RWPE2 (cell line): ENCODE results near the gene PPP1R14C.
"Not testable (repeated sequence)": the region's sequence is repeated elsewhere in the genome, so short reads cannot be mapped to it uniquely, and the experiment has no call there.

ENCODE experiments used
- ATAC-seq: fragments of 200-7000 bp; cut with Tn5 transposase; 3 replicates; pipeline ENCODE4 v1.9.1; 2021; ENCODE audit warnings: low read depth
- DNase-seq: peaks from one replicate; pipeline ENCODE4 v3.0.0-alpha.2; 2020; ENCODE audit warnings: low spot score
- H3K27ac ChIP-seq: fragments of 450-650 bp; 2 replicates; pipeline ENCODE4 v1.5.1; 2017; ENCODE audit warnings: mild to moderate bottlenecking; ENCODE audit not compliant: poor library complexity, severe bottlenecking
- H3K27me3 ChIP-seq: fragments of 250-450 bp; sonication (Bioruptor Pico); 2 replicates; pipeline ENCODE4 v1.5.1; 2021; ENCODE audit warnings: mild to moderate bottlenecking, moderate library complexity; ENCODE audit not compliant: insufficient read depth, poor library complexity, severe bottlenecking
- H3K36me3 ChIP-seq: fragments of 250-450 bp; sonication (Bioruptor Pico); 2 replicates; pipeline ENCODE4 v1.5.1; 2020; ENCODE audit warnings: low read depth, mild to moderate bottlenecking, moderate library complexity
- H3K4me1 ChIP-seq: fragments of 250-450 bp; sonication (Bioruptor Pico); 2 replicates; pipeline ENCODE4 v1.5.1; 2021; ENCODE audit warnings: mild to moderate bottlenecking, moderate library complexity; ENCODE audit not compliant: insufficient read depth, poor library complexity, severe bottlenecking
- H3K4me3 ChIP-seq: fragments of 250-450 bp; sonication (Bioruptor Pico); 2 replicates; pipeline ENCODE4 v1.5.1; 2021; ENCODE audit warnings: mild to moderate bottlenecking, moderate library complexity; ENCODE audit not compliant: severe bottlenecking
- H3K9me3 ChIP-seq: fragments of 250-450 bp; sonication (Bioruptor Pico); 2 replicates; pipeline ENCODE4 v1.5.1; 2021; ENCODE audit warnings: mild to moderate bottlenecking, moderate library complexity; ENCODE audit not compliant: severe bottlenecking
- TF ChIP-seq, protein P1 (sequence below): fragments of 450-650 bp; IDR thresholded peaks from one replicate; pipeline ENCODE4 v1.5.1; 2017; ENCODE audit warnings: mild to moderate bottlenecking, moderate library complexity; ENCODE audit not compliant: poor library complexity, severe bottlenecking

The PPP1R14C gene

DNA sequence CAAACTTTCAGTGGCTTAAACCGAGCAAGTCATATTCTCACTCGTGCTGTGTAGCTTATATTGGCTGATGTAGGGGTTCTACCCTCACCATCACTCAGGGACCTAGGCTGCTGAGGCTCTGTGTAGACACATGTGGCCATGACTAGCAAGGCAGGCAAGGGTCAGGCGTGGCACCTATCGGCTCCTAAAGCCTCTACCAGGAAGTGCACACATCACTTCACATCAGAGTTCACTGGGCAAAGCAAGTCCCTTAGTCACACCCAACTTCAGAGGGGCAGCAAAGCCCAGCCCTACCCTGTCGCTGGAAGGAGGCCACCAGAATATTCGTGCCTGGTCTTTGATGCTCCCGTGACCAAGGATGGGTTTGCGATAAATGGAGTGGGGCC is 42.9 kb downstream of the PPP1R14C start:
- ATAC-seq (no peak), DNase-seq (no peak)
- TF ChIP-seq, protein P1, sequence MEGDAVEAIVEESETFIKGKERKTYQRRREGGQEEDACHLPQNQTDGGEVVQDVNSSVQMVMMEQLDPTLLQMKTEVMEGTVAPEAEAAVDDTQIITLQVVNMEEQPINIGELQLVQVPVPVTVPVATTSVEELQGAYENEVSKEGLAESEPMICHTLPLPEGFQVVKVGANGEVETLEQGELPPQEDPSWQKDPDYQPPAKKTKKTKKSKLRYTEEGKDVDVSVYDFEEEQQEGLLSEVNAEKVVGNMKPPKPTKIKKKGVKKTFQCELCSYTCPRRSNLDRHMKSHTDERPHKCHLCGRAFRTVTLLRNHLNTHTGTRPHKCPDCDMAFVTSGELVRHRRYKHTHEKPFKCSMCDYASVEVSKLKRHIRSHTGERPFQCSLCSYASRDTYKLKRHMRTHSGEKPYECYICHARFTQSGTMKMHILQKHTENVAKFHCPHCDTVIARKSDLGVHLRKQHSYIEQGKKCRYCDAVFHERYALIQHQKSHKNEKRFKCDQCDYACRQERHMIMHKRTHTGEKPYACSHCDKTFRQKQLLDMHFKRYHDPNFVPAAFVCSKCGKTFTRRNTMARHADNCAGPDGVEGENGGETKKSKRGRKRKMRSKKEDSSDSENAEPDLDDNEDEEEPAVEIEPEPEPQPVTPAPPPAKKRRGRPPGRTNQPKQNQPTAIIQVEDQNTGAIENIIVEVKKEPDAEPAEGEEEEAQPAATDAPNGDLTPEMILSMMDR: no peak
- Histone ChIP-seq H3K27me3 (no peaks in the 10 kb centered on the region), H3K9me3 (no peaks in the 10 kb centered on the region), H3K4me3 (no peak overlapping the region), H3K27ac (no peak overlapping the region), H3K36me3 (no peaks in the 10 kb centered on the region; the same call in 1 of the 2 replicates), H3K4me1 (peaks cover 26% of the 10 kb centered on the region)

DNA sequence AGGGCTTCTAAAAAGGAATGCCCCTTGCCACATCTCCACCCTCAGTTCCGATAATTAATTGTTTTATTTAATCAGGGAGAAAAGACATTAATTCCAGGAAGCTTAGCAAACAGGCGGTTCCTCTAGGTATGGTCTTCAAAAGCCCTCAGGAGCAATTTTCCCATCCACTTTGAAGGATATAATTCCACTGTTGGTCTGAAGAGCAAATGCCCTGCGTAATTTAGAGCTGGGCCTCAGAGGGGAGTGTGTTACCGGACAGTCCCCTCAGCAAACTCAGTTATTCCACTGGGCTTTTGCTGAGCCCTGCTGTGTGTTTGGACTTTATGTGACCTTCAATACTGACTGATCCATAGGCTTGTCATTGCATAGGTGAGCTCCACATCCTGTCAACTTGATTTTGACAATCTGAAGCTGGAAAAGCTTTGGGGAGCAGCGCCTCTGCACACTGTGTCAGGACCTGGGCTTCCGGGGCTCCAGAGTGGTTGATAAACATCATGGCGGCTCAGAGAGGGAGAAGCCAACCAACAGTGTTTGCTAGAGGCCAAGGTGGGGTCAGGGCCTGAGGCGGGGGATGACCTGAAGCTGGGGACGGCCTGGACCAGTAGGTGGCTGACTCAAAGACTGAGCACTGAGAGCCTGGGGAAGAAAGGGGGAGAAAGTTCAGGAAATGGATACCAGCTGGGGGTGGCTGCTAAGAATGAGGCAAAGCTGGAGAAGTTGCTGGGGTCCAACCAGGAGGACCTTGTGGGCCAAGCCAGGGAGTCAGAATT is 43.5 kb downstream of the PPP1R14C start:
- H3K27me3 ChIP-seq: no peaks in the 10 kb centered on the region
- H3K4me3 ChIP-seq: no peak overlapping the region
- no peaks in the 10 kb centered on the region; the same call in 1 of the 2 replicates for H3K36me3 ChIP-seq
- peaks cover 32% of the 10 kb centered on the region for H3K4me1 ChIP-seq
- no peaks in the 10 kb centered on the region for H3K9me3 ChIP-seq
- TF ChIP-seq, protein P1: no peak
- no peak overlapping the region for H3K27ac ChIP-seq
- DNase-seq (no peak), ATAC-seq (no peak)

GRCh38 chr6:150187433-150187832 is 44.6 kb downstream of the PPP1R14C start:
- peak overlapping the region; percentile 22 for H3K27ac ChIP-seq
- not testable (repeated sequence) for H3K9me3 ChIP-seq, H3K27me3 ChIP-seq, H3K4me3 ChIP-seq, H3K36me3 ChIP-seq, ATAC-seq, DNase-seq
- H3K4me1 ChIP-seq: peaks cover 43% of the 10 kb centered on the region

GRCh38 chr6:150189122-150189521 is 46.3 kb downstream of the PPP1R14C start:
- no peak for DNase-seq
- no peaks in the 10 kb centered on the region for H3K27me3 ChIP-seq

GRCh38 chr6:150191809-150192208 is 49.0 kb downstream of the PPP1R14C start:
- Histone ChIP-seq H3K4me3 (no peak overlapping the region), H3K27ac (peak overlapping the region; percentile 78), H3K4me1 (peaks cover 42% of the 10 kb centered on the region), H3K27me3 (no peaks in the 10 kb centered on the region), H3K9me3 (peaks cover 2% of the 10 kb centered on the region), H3K36me3 (peaks cover 4% of the 10 kb centered on the region)
- TF ChIP-seq, protein P1: no peak
- DNase-seq (no peak), ATAC-seq (peak; percentile 97)

More at GRCh38 chr6:150189122-150189521, 46.3 kb downstream of the PPP1R14C start:
- Histone ChIP-seq H3K4me3 (no peak overlapping the region), H3K27ac (no peak overlapping the region), H3K9me3 (peaks cover 2% of the 10 kb centered on the region), H3K36me3 (peaks cover under 1% of the 10 kb centered on the region), H3K4me1 (peaks cover 34% of the 10 kb centered on the region)
- ATAC-seq: no peak
- TF ChIP-seq, protein P1: no peak
